A673 (cell line): ENCODE results near the gene TMEM238. TPM values are rescaled to one million over a fixed set of nuclear protein-coding genes. Genes with fewer than 3 reads are reported as not detected.

ENCODE experiments used
- BruUV-seq: library from RNA; stranded (reverse); fragments of 400-500 nt; replicated peaks from 2 replicates; lab custom pipeline; 2021; lab: Mats Ljungman, UMichigan
- CTCF ChIA-PET: fragments of 300-600 bp; sonication (Branson Sonifier 250); formaldehyde crosslinking; loops from one replicate; lab custom pipeline; 2022; ENCODE audit warnings: antibody characterized with exemption; lab: Charles Lee
- POLR2A ChIA-PET: fragments of 300-600 bp; sonication (Branson Sonifier 250); formaldehyde crosslinking; loops from one replicate; lab custom pipeline; 2022; ENCODE audit warnings: antibody characterized with exemption; ENCODE audit not compliant: low non-redundant PET; lab: Charles Lee
- DNase-seq: peaks from one replicate; pipeline ENCODE4 v3.0.0-alpha.2; 2015; ENCODE audit warnings: low spot score
- H3K27ac ChIP-seq: fragments of 200-600 bp; sonication (generic); 2 replicates; pipeline ENCODE4 v1.5.1; 2016; ENCODE audit warnings: mixed run types, low read depth, mild to moderate bottlenecking, mixed read lengths, antibody characterized with exemption, low read length; ENCODE audit not compliant: poor library complexity, severe bottlenecking
- H3K27me3 ChIP-seq: fragments of 200-600 bp; sonication (generic); replicated peaks from 2 replicates; pipeline ENCODE4 v1.6.1; 2017; ENCODE audit warnings: mixed run types, low read depth, mild to moderate bottlenecking, mixed read lengths, antibody characterized with exemption, low read length; ENCODE audit not compliant: insufficient read depth, poor library complexity
- H3K36me3 ChIP-seq: fragments of 200-600 bp; sonication (generic); 2 replicates; pipeline ENCODE4 v1.6.1; 2016; ENCODE audit warnings: mixed run types, mild to moderate bottlenecking, mixed read lengths, antibody characterized with exemption, low read length; ENCODE audit not compliant: insufficient read depth, poor library complexity, severe bottlenecking
- H3K4me1 ChIP-seq: fragments of 200-600 bp; sonication (generic); 2 replicates; pipeline ENCODE4 v1.6.1; 2017; ENCODE audit warnings: mixed run types, mild to moderate bottlenecking, mixed read lengths, antibody characterized with exemption, low read length; ENCODE audit not compliant: insufficient read depth, poor library complexity, severe bottlenecking
- H3K4me3 ChIP-seq: fragments of 200-600 bp; sonication (generic); 2 replicates; pipeline ENCODE4 v1.5.1; 2016; ENCODE audit warnings: low read depth, mixed run types, mild to moderate bottlenecking, mixed read lengths, low read length; ENCODE audit not compliant: poor library complexity, severe bottlenecking
- H3K9me3 ChIP-seq: fragments of 200-600 bp; sonication (generic); 2 replicates; pipeline ENCODE4 v1.6.1; 2016; ENCODE audit warnings: mixed run types, low read depth, mild to moderate bottlenecking, mixed read lengths, antibody characterized with exemption, low read length; ENCODE audit not compliant: poor library complexity, severe bottlenecking
- CTCF ChIP-seq: fragments of 300-800, 200-600 bp; sonication (generic); conservative IDR thresholded peaks from 2 replicates; pipeline ENCODE4 v1.5.1; 2017; ENCODE audit warnings: low read depth, mild to moderate bottlenecking, antibody characterized with exemption, low read length, moderate library complexity, mixed read lengths
- EZH2 ChIP-seq: fragments of 200-600 bp; sonication (generic); IDR thresholded peaks from 2 replicates; pipeline ENCODE4 v1.6.1; 2017; ENCODE audit warnings: borderline replicate concordance, low read depth, mild to moderate bottlenecking, mixed read lengths, antibody characterized with exemption, low read length; ENCODE audit not compliant: poor library complexity, severe bottlenecking
- intact Hi-C: fragments of 100-400 bp; cut with micrococcal nuclease; formaldehyde crosslinking; loops from one replicate; pipeline ENCODE4 v1.10.0; 2022; ENCODE audit not compliant: unreplicated experiment
- total RNA-seq: library from RNA; stranded (reverse); gene quantifications from 2 replicates; pipeline ENCODE4 v1.2.3, GENCODE V29; 2021

Gene TMEM238
- total RNA-seq, 1 experiment from 2014 or later = 0.69 TPM

GRCh38 chr19:55376241-55376933 lies 7.7 kb downstream of the TMEM238 start, which contains the start of gene TMEM190:
TMEM190 (plus strand) TSS chr19:55376826; CDS start chr19:55376854, 28 bp downstream.
- Histone ChIP-seq H3K9me3 (no peaks in the 10 kb centered on the region), H3K27me3 (no peaks in the 10 kb centered on the region), H3K4me3 (no peak within 1 kb of the TSS), H3K4me1 (no peaks in the 10 kb centered on the region), H3K27ac (no peak within 1 kb of the TSS), H3K36me3 (no peaks in the 10 kb centered on the region)
- intact Hi-C loops = no loop called here
- no TSS peak for BruUV-seq
- ChIA-PET POLR2A (no interaction called here), CTCF (no interaction called here)
- no peak for TF ChIP-seq EZH2
- TF ChIP-seq CTCF = no peak
- no peak for DNase-seq

GRCh38 chr19:55373993-55374757 lies 9.9 kb downstream of the TMEM238 start:
- peaks cover 15% of the 10 kb centered on the region for H3K27me3 ChIP-seq
- intact Hi-C loops = no loop called here
- POLR2A ChIA-PET = no interaction called here
- H3K4me1 ChIP-seq = no peaks in the 10 kb centered on the region
- no peaks in the 10 kb centered on the region for H3K9me3 ChIP-seq
- no TSS peak for BruUV-seq
- TF ChIP-seq EZH2 (no peak), CTCF (no peak)
- H3K36me3 ChIP-seq = no peaks in the 10 kb centered on the region
- no peak overlapping the region for H3K27ac ChIP-seq
- no peak for DNase-seq
- CTCF ChIA-PET = no interaction called here
- no peak overlapping the region for H3K4me3 ChIP-seq

- Histone ChIP-seq H3K27ac (no peak overlapping the region), H3K4me1 (no peaks in the 10 kb centered on the region), H3K9me3 (no peaks in the 10 kb centered on the region), H3K27me3 (peaks cover 15% of the 10 kb centered on the region), H3K4me3 (no peak overlapping the region), H3K36me3 (no peaks in the 10 kb centered on the region)
- DNase-seq = no peak
- ChIA-PET CTCF (no interaction called here), POLR2A (no interaction called here)
- TF ChIP-seq CTCF (no peak), EZH2 (no peak)
- intact Hi-C loops = no loop called here
- no TSS peak for BruUV-seq
Measured at GRCh38 chr19:55373306-55373992, 10.6 kb downstream of the TMEM238 start.
